GM21717 (cell line): ENCODE results near the gene CST9.
"Not testable (repeated sequence)": the region's sequence is repeated elsewhere in the genome, so short reads cannot be mapped to it uniquely, and the experiment has no call there.

Experiments used
- ATAC-seq: cut with Tn5 transposase; IDR thresholded peaks from one replicate; pipeline ENCODE4 v1.9.1; 2021; ENCODE audit warnings: mild to moderate bottlenecking, moderate library complexity; ENCODE audit not compliant: unreplicated experiment

The CST9 gene

DNA sequence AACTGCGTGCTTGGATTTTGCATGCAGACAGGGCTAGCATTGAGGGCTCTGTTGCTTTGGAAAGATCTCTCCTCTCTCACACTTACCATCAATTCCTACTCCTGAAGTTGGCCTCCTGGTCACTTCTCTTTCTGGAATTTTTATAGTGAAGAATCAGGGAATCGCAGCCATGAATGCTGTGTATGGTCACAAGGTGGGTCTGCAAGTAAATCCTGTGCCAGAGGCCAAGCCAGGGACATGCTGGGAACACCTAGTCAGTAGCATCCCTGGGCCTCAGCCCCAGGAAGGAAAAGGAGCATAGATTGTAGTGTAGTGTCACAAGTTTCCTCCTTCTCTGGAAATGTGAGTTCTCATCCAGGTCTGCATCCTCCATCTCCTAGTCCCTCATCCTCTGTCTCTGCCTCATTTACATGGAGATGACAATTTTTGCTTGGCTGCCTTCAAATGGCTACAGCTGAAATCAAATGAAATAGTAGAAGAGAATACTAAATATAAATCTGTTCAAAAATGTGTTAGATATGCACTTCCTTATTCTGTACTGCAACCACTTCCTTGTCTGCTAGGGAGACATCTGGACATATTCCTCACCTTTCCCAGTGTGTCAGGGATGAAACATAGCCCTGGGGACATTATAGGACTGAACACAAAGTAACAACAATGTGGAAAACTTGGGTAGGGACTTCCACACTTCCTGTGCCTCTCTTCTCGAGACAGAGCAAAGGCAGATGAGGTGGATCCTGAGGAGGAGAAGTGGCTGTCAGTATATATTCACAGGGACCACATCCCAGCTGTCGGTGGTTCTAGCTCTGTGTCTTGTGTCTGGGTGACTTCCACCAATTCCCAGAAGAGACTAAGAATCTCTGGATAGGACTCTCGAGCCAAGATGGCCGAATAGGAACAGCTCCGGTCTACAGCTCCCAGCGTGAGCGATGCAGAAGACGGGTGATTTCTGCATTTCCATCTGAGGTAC lies 17.0 kb downstream of the CST9 start:
- no peak for ATAC-seq

DNA sequence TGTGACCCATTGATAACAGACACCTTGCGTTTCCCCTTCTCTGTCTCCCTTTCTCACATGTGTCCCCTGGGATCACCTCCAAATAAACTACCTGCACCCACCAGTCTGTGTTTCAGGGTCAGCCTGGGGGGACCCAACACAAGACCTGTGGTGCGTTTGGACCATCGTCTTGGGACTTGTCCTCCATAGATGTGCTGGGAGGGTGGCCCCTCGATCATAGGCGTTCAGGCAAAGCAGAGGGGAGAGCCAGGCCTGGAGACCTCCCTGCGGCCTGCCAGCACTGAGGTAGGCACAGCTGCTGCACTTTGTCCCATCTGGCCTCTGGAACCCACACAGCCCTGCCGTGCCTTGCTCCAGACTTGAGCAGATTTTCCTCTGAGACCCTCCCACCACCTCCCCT lies 18.1 kb downstream of the CST9 start:
- ATAC-seq: no peak

DNA sequence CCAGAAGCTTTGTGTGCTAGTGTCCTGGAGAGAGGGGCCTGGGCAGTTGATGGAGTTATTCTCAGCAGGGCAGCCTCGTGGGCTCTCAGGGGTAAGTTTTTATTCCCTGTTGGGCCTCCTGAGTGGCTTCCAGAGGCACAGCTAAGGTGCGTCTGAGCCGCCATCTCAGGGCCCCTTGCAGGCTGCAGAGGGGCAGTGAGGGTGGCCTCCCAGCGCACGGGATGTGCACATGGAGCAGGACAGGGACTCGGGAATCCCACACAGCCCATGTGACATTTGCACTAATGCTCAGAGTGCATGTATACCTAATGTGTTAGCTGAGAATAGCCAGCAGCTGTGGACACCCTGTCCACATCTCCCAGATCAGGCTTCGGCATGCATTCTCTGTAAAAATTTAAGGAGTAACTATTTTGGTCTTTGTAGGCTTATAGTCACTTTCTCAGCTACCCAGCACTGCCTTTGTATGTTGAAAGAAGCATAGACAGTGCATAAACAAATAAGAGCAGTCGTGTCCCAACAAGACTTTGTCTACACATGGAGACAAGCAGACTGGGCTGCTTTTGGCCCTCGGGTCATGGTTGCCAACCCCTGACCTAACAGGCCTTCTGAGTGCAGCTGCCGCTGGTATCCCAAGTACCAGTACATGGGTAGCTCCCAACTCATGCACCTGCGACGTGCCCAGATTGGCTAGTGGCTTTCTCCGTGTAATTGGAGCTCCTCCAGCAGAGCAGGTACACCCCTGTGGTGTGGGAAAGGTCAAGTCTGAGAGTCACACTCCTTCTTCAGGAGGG lies 18.8 kb downstream of the CST9 start:
- no peak for ATAC-seq

DNA sequence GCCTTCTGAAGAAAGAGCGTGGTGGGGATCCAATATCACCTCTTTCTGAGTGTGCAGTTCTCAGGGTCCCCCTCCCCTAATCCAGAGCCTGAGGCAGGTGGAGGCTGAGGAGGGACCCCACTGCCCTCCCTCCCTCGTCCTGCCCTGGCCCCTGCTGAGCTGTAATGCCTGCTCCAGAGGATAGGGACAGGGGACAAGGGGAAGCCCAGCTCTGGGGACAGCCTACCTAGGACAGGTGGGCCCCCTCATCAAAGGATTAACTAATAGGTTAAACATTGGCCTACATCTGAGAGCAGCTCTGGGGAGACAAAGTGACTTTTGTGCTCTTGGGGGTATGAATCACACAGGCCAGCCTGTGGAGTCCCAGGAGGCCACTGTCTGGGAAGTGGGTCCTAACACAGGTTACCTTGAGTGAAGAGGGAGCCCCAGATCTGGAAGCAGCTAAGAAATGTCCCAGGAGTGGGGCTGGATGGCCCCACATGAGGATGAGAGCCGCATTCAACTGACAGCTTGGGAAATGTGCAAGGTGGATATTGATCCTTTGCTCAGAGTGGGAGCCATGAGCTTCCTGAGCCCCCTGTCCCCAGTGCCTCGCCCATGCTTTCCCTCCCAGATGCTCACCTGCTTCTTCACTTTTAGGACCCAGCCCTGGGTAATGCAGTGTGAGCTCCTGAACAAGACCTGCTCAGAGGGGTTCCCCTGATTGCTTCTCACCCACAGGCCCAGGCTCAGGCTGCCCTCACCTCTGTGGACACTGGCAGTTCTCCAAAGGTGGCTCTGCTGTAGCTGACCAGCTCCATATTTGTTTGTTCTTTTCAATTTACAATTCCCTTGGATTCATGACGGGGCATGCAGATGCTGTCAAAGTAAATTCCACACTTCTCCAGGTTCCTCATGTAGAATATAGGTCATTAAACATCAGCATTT lies 19.6 kb downstream of the CST9 start:
- no peak for ATAC-seq

DNA sequence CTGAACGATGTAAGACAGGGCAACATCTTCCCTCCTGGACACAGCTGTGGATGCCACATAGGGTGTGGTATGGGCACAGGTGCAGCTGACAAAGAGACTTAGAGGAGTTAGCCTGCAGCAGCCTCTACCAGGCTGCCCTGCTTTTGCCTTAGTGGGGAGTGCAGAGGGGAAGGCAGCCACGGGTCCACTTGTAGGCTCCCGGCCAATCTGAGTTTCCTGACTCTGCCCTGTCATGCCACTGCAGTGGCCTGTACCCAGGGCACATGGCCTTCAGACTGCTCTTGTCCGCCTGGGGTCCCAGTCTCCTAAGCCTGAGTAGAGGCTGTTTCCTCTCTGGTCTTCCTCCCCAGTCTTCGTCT lies 20.3 kb downstream of the CST9 start:
- ATAC-seq: no peak

DNA sequence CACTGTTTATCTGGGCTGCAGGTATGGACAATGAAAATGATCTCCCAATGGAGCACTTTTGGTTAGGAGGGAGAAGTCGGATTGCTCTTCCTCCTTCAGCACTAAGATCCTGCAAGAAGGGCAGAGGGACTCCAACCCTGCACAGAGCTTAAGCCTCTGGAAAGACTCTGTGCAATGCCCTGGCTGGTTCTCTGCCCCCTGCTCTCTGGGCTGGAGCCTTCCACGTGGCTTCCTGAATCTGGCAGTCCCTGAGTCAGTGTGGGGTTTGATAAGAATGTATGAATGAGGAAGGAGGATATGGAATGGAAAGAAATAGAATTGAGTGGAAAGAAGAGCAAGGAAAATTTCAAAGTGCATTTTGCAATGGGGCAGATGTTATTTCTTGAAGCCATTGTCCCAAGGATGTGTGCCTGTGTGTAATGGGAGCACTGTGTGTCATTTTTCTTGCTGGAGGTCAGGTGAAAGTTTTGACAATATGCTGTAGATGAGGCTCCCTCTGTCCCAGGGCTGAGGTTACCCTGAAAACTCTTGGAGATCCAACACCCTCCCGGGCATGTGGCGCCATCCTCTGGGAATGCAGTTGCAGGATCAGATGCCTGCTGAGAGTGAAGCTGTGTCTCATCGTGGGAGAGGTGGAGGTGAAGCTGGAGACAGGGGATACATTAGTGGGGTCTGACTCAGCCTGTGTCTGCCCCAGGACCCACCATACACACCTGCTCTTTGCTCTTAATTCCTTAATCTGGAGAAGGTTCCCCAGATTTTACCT lies 21.1 kb downstream of the CST9 start:
- ATAC-seq: no peak

DNA sequence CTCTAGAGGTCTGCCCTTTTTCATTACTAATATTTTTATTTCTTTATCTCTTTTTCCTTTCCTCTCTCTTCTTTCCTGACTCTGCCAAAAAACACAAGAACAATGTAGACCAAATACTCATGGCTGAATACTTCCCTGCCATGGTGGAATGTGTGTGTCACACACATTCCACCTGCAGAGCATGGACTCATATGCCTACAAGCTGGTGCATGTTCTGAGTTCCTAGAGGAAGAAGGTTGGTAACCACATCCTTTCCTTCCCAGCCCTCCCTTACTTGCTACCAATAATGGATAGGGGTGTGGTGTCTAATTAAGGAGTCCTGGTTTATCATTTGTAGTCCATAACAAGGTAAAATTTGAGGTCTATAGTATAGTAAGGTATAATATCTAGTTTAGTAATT lies 22.2 kb downstream of the CST9 start:
- no peak for ATAC-seq

DNA sequence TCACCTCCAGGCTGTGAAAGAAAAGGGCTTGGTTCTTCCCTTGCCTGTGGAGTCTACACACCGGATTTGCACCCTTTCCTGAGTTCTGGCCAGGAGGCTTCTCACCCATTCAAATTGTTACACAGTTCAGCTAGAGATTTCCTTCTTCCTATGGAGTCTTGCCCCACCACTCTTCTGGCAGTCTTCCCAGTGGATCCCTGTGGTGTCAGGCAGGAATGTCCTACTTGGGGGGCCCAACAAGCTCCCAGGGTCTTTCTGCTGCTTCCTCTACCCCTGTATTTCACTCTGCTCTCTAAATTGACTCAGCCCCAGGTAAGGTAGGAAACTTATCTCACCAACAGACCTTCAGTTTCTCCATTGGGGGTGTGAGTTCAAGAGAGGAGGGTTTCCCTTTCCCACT lies 23.4 kb downstream of the CST9 start:
- no peak for ATAC-seq

DNA sequence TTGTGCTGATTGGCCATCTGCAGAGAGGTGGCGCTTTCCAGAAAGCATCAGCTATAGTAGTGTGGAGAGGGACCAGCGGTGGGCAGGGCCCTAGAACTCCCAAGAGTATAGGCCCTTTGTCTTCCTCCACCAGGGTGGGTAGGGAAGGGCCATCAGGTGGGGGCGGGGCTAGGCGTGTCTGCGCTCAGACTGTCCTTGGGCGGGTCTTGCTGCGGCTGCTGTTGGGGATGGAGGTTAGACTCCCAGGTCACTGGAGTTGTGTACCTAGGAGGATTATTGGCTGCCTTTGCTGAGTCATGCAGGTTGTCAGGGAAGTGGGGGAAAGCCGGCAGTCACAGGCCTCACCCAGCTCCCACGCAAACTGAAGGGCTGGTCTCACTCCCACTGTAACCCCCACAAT lies 23.9 kb downstream of the CST9 start:
- not testable (repeated sequence) for ATAC-seq

DNA sequence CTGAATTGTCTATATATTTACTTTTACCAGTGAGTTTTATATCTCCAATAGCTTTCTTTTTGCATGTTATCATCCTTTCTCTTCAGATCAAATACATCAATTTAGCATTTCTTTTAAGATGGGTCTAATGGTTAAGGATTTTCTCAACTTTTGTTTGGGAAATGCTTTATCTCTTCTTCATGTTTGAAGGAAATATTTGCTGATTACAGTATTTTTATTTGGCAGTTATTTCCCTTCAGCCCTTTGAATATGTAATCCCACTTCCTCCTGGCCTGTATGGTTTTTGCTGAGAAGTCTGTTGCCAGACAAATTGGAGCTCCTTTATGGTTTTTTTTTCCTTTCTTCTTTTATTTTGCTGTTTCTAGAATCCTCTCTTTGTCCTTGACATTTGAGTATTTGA lies 30.7 kb downstream of the CST9 start:
- no peak for ATAC-seq

DNA sequence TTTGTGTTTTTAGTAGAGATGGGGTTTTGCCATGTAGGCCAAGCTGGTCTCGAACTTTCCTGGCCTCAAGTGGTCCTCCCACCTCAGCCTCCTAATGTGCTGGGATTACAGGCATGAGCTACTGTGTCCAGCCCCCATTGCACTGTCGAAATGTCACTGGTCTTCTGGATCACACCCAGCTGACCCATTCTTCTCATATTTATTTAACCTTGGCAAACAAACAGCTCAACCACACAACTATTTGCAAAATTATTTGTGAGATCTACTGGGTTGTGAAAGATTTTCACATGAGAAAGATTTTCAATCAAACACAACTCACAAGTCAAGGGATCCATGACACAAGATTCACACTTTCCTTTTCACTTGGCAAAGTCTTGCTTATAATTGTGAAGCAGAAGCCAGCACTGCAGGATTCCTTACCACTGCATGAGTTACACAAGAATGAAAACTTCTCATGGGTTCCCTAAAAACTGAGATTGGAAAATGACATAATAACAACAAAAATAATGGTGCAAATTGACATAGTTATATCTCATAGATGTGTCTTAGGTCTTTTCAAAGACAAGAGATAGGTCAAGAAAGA lies 35.4 kb downstream of the CST9 start:
- ATAC-seq: no peak

DNA sequence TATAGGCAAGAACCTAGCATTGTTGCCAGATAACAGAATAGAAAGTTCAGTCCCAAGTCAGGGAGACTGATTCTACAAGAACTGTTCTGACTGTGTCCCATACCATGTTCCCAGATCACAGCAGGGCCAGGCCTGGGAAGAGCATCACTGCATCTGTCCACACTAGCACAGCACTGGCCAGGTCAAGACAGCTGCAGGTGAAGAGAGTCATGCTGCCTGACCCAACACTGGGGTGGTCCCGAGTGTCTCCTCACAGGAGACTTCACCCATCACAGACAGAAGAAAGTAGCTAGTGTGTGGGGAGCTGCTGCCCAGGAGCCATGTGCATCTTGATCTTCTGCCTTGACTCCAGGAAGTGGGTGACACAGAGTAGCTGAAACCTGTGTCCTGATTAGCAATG lies 36.1 kb downstream of the CST9 start:
- ATAC-seq: no peak

DNA sequence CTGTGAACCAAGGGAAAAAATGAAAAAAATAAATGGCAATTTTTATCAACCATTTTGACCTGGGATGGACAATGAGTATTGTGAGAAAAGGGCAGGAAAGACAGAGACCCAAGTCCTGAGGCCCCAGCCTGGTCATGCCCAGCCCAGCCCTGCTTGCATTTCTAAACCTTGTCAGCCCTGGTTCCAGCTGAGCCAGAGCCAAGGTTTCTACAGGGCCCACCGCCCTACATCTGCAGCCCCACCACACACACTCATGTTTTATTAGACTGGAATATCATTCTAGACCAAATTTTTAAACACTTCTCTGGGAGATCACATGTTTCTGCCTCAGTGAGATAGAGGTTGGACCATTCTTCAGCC lies 36.8 kb downstream of the CST9 start:
- ATAC-seq: no peak

DNA sequence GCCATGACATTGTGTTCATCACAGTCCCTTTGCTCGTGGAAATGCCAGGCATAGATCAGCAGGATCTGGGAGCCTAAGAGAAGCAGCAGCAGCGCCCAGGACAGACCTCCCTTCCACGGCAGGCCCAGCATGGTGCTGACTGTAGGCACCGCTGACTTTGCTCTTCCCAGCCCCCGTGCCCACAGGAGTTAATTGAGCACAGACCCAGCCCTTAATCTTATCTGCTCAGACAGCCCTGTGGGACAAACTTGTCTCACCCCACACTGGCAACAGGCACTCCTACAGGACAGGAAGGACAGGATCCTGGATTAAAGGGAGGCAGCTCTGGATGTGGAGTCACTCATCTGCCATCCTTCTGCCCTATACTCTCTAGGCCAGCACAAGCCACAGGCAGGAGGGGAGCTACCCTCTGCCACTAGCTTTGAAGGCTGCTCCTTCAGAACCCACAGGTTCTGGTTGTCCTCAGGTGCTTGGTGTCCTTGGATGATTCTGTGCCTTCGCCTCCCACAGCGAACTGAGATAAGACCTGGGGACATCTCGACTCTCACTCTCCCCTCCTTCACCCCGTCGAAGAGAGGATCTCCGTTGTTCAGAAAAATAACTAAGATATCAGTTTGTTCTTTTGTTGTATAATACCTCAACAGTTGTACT lies 37.3 kb downstream of the CST9 start, which contains the start of gene CST9L:
Gene CST9L, minus strand, starts transcription at position 165 of the 651 bp plus-strand sequence. Its CDS starts 34 bp downstream, at position 131.
- ATAC-seq: no peak

DNA sequence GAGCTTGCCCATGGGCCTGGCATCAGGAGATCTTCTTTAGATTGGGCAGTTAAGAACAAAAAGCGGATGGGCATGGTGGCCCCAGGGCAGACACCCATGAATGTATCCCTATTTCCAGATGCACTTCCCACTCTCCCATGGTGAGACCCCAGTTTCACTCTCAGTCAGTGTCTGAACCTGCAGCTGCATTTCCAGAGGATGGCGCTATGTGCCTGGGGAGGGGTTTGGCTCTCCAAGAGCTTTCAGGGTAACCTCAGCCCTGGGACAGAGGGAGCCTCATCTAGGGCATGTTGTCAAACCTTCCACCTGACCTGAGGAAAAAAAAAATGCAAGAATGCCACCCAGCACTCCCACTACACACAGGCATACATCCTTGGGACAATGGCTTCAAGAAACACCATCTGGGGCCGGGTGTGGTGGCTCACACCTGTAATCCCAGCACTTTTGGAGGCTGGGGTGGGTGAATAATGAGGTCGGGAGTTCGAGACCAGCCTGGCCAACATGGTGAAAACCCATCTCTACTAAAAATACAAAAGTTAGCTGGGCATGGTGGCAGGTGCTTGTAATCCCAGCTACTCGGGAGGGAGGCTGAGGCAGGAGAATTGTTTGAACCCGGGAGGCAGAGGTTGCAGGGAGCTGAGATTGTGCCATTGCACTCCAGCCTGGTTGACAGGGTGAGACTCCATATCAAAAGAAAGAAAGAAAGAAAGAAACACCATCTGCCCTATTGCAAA lies 39.4 kb downstream of the CST9 start:
- no peak for ATAC-seq

DNA sequence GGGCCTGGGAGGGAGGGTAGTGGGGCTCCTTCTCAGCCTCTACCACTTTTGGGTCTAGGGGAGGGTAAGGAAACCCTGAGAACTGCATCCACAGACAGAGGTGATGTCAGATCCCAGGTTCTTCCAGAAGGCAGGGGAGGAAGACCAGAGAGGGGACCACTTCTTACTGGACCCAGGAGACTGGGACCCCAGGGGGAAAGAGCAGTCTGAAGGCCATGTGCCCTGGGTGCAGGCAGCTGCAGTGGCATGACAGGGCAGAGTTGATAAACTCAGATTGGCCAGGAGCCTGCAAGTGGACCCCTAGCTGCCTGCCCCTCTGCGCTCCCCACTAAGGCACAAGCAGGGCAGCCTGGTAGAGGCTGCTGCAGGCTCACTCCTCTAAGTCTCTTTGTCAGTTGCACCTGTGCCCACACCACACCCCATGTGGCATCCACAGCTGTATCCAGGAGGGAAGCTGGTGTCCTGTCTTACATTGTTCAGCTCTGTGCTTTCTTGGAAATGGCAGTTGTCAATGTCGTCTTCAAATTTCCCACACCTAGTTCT lies 40.1 kb downstream of the CST9 start:
- ATAC-seq: no peak

DNA sequence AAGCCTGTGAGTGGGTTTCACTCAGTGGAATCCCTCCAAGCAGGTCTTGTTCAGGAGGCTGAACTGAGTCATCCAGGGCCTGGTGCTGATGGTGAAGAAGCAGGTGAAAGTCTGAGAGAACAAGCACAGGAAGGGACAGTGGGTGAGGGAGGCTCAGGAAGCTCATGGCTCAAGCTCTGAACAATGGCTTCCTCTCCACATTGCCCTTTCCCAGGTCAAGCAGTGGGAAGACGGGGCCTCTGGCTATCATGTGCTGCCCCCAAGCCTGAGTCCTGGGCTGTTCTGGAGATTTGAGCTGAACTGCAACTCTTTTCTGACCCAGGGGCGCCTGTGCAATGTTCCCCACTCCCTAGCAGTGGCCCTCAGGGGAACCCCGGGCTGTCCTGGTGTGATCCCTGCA lies 40.8 kb downstream of the CST9 start:
- no peak for ATAC-seq

DNA sequence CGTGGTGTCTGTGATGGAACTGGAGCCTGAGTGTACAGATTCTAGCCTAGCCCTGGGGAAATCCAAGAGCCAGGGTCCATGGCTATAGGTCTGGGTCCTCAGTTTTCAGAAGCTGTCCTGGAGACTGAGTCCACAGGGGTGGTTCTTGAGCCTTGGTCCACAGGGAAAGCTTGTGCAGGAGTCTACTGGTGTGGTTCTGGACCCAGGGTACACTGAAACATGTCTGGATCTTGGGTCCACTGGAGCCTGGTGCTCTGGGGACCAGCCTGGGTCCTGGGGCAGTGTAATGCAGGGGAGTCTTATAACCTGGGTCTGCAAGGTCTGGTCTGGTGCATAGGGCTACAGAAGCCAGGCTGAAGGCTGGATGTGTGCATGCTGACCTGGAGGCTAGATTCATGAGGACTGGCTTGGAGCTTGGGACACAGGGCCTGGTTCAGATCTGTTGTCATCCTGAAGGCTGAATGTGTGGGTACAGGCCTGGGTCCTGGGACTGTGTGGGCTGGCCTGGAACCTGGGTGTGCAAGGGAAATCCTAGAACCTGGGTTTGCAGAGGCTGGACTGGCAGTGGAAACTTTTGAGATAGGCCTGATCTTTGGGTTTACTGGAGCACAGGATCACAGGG lies 42.9 kb downstream of the CST9 start:
- no peak for ATAC-seq
